HG02943 (cell line): ENCODE data around the gene PPP2R2B.

Experiments used
- ATAC-seq: cut with Tn5 transposase; IDR thresholded peaks from one replicate; pipeline ENCODE4 v1.9.1; 2021; ENCODE audit warnings: mild to moderate bottlenecking, low read depth, moderate library complexity; ENCODE audit not compliant: unreplicated experiment

The PPP2R2B gene

DNA sequence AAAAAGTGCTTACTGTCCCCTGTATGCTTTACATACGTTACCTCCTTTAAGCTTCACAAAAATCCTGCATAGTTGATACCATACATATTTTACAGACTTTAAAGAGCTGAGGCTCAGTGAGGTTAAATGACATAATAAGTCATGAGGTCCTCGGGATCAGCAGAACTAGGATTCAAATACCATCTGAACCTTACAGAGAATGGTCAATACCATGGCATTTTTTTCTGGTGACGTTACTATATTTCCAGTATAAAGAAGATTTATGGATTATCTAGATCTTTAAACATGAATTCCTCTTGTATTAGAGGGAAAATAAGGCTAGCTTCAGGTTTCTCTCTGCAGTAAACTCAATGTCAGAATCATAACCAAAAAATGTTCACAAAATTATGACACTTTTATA is 208.9 kb downstream of the PPP2R2B start:
- no peak for ATAC-seq

DNA sequence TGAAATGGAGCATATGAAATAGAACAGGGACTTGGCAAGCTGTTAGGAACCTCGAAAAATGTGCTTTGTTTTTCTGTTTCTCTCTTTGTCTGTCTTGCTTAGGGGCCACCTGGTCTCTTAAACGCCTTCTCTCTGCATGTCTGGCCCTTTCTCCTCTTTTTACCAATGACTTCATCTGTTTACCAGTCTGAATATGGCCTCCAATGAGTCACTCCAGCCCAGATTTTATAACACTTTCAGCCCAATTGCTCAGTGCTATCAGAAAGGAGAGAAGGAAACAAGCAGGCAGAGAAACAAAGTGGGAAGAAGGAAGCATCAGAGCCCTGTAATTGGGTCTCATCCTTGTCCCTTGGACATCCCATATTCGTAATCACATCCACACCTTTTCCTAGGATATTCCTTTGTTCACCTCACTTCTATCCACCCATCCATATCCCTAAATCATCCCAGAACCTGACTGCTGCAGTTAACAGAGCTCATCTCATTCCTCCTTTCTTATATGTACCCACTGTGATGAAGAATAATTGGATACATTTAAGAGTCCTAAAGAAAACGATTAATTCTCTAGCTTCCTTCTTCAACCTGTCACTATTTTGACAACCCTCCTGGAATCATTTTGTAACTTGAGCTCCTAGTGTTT is 210.8 kb downstream of the PPP2R2B start:
- no peak for ATAC-seq

- no peak for ATAC-seq
Measured at GRCh38 chr5:146662229-146662628, 216.3 kb downstream of the PPP2R2B start.

DNA sequence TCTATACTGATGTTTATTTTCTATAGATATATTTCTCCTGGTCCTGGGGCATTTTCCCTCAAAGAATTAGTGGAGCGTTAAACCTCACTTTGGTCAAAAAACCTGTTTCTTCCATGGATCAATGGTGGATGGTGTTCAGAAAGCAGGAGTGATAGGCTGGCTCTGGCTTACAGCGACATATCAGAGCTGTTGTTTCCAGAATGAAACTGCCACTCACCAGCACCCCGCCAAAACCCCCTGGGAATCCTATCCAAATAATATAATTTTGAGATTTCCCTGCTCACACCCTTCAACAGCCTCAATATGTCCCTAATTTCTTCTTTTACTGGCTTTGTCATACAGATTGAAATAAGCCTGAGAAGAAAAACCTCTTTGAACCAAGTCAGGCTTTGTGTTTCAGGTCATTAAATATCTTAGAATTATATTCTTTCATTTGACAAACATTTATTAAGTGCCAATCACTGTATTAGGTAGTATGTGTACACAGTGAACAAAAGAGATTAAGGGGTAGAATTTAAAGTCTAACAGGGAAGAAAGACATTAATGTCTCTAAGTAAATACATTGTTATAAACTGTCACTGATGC is 218.1 kb downstream of the PPP2R2B start:
- ATAC-seq, result no peak

DNA sequence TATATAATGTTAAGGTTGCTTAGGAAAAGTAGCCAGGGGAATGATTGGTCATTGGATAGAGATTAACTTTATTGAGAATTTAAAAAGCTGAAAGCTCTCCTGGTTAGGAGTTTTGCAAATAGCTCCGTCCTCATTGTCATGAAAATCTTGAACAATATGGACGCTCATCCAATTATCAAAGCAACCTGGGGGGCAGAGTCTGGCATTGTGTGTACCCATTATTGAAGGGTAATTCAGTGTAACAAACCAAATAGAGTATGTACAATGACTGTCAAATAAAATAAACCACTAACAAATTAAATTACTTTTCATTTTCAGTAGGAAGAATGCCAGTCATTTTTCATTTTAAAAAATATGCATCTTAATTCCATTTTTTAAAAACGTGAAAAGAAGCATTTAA is 218.6 kb downstream of the PPP2R2B start:
- no peak for ATAC-seq

- ATAC-seq, result no peak
Measured at GRCh38 chr5:146656703-146657102, 221.9 kb downstream of the PPP2R2B start.

GRCh38 chr5:146653560-146653959 is 225.0 kb downstream of the PPP2R2B start:
- no peak for ATAC-seq

DNA sequence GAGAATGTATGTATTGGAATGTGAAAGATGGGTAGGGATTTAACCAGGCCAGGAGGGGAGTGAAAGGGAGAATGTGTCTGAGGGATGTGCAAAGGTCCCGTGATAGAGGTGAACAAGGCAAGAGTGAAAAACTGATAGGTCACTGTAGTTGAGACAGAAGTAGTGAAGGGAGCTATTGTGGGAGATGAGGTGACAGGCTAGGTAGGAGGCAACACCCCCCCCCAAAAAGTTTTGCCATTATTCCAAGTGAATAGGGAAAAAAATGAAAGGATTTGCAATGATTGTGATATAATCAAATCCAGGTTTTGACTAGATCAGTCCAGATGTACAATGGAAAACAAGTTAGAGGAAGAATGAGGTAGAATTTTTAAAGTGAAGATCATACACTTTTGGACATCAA is 226.0 kb downstream of the PPP2R2B start:
- ATAC-seq, result no peak

- ATAC-seq, result no peak
Measured at GRCh38 chr5:146647656-146648199, 230.8 kb downstream of the PPP2R2B start.

- no peak for ATAC-seq
Measured at GRCh38 chr5:146646441-146646840, 232.1 kb downstream of the PPP2R2B start.

DNA sequence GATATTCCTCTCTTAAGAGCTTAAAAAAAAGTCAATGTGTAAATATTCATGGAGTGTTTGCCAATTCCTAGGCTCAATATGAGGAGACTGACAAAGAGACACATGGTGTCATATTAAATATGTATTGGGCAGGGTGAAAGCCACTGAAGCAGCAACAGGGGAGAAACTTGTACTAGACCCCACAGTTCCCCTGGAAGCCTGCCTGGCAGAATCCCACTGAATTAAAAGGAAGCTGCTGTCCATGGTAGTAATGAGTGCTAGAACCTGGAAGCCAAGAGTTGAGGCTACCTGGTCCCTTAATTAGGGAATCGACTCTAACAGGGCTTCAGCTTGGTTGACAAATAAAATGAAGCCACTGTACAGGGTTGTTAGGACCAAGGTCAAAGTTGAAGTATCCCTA is 233.2 kb downstream of the PPP2R2B start:
- no peak for ATAC-seq

- no peak for ATAC-seq
Measured at GRCh38 chr5:146644831-146645230, 233.7 kb downstream of the PPP2R2B start.

DNA sequence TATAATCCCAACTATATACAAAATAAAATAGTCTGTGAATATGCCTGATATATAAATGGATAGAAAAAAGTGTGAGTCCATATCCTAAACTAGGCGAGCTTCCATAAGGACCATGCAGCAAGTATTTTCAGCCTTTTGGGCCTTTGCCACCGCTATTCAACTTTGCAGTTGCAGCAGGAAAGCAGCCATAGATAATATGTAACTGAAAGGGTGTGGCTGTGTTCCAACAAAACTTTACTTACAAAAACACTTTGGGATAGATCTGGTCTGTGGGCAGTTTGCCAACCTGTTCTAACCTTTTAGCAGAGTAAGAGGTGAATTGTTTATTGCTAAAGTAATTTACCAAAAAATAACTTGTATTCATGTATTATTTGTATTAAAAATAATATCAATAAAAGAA is 234.8 kb downstream of the PPP2R2B start:
- no peak for ATAC-seq

DNA sequence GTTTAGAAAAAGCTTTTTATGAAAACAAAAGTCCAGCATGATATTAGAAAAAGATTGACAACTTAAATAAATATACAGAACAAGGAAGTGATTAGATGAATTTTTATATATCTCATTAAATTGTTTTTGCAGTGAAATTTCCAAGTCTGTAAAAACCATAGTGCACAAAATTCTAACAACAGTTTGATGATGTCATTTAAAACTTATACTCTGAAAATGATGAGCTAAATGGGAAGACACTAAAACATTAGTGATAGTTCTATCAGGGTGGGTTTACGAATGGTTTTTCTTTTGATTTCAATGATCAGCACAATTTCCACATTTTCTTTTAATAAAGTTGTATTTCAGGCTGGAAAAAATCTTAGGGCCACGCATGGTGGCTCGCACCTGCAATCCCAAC is 236.1 kb downstream of the PPP2R2B start:
- ATAC-seq, result no peak

GRCh38 chr5:146641941-146642340 is 236.6 kb downstream of the PPP2R2B start:
- no peak for ATAC-seq

DNA sequence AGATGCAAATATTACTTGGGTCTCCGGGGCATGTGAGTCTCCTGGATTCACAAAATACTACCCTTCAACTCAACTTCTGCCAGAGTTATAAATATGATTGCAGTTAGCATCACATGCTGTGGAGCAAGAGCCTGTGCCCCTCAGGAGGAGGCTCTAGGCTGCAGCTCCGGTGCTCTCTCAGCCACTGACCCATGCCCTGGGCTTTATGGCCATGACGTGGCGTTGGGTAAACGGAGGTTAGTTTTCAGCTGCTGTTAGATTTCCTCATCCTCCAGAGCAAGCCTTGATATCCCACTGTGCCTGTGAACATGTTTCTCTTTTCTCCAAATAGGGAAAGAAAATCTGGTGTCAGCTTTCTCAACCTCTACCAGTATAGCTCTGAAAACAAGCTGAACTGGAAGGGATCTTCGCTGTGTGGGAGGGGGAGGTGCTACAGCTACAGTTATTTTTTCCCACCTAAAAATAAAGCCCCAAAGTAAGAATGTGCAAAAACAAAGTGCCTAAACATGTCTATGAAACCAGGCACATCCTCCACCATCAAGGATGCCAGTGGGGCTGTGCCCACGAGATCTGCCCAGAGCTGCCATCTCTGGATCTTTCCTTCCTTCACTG is 238.2 kb downstream of the PPP2R2B start:
- no peak for ATAC-seq

GRCh38 chr5:146635443-146635842 is 243.1 kb downstream of the PPP2R2B start:
- ATAC-seq, result no peak

DNA sequence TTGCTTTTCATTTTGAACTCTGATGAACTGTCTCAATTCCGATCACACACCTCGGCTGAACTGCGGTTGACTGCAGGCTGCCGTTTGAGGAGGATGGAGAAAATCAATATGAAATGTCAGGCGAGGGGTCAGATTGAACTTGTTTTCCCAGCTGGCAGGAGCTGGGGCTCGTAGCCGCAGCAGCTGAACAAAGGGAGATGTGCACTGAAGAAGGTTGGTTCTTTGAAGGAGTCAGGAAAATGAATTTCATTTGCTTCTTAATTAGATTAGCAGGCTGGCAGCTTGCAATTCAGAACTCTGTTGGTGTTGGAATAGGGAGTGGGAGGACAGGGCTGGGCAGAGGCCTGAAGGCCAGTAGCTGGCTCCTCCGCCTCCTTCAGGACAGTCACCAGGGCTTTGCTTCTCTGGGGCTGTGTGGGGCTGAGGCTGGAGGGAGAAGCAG is 245.2 kb downstream of the PPP2R2B start:
- no peak for ATAC-seq

GRCh38 chr5:146632620-146633322 is 245.8 kb downstream of the PPP2R2B start:
- ATAC-seq, result no peak

DNA sequence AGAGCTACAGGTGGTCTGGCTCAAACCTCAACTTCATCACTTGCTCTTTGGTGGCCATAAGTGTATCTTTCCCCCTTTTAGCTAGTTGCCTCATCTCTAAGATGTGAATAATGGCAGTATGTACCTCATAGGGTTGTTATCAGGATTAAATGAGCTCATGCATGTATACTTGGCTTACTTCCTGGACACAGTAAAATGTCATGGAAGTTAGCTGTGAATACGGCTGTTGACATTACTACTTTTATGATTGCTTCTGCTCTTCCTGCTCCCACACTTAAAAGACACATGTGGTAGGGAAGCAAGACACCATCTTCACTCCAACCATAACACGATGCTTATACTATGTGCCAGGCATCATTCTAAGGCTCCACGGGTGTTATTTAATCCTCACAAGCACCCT is 248.1 kb downstream of the PPP2R2B start:
- ATAC-seq, result no peak

DNA sequence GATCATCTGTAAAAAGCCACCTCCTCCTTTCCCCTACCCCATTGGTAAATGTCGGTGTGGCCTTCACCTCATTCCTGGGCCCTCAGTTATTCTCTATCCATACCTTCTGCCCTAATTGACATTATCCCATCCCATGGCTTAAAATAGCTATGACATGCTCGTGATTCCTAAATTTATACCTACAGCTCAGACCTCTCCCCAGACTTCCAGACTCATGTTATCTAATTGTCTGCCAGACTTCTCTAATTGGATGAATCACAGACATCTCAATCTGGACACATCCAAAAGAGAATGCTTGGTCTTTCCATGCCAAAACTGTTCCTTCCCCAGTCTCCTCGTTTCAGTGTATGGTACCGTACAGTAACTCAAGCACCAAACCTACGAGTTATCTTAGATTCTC is 249.6 kb downstream of the PPP2R2B start:
- ATAC-seq, result no peak
